Hepatocyte (in vitro differentiated cells): ENCODE data around the gene ZFTA. TPM values are rescaled to one million over a fixed set of nuclear protein-coding genes. Genes with fewer than 3 reads are reported as not detected.

Experiments
- DNase-seq: peaks from one replicate; pipeline ENCODE4 v3.0.0-alpha.2; 2016; ENCODE audit warnings: low spot score
- H2AFZ ChIP-seq: fragments of 200-600 bp; sonication (generic); 2 replicates; pipeline ENCODE4 v1.6.0; 2016; ENCODE audit warnings: antibody characterized with exemption, mild to moderate bottlenecking
- H3K27ac ChIP-seq: fragments of 200-600 bp; sonication (generic); 2 replicates; pipeline ENCODE4 v1.5.1; 2016; ENCODE audit warnings: mild to moderate bottlenecking
- H3K27me3 ChIP-seq: fragments of 200-600 bp; sonication (generic); 2 replicates; pipeline ENCODE4 v1.6.1; 2016
- H3K36me3 ChIP-seq: fragments of 200-600 bp; sonication (generic); replicated peaks from 2 replicates; pipeline ENCODE4 v1.5.1; 2016; ENCODE audit warnings: low read depth; ENCODE audit not compliant: insufficient read depth
- H3K4me1 ChIP-seq: fragments of 200-600 bp; sonication (generic); 2 replicates; pipeline ENCODE4 v1.5.1; 2016; ENCODE audit warnings: mild to moderate bottlenecking, moderate library complexity; ENCODE audit not compliant: insufficient read depth
- H3K4me2 ChIP-seq: fragments of 200-600 bp; sonication (generic); 2 replicates; pipeline ENCODE4 v1.6.0; 2016
- H3K4me3 ChIP-seq: fragments of 200-600 bp; sonication (generic); 2 replicates; pipeline ENCODE4 v1.5.1; 2016; ENCODE audit warnings: mild to moderate bottlenecking
- H3K79me2 ChIP-seq: fragments of 200-600 bp; sonication (generic); 2 replicates; pipeline ENCODE4 v1.6.0; 2017; ENCODE audit warnings: mild to moderate bottlenecking
- H3K9me2 ChIP-seq: fragments of 200-600 bp; sonication (generic); replicated peaks from 2 replicates; pipeline ENCODE4 v1.6.0; 2017; ENCODE audit warnings: mild to moderate bottlenecking; ENCODE audit not compliant: insufficient read depth
- H3K9me3 ChIP-seq: fragments of 200-600 bp; sonication (generic); 2 replicates; pipeline ENCODE4 v1.5.1; 2016; ENCODE audit warnings: low read depth, mild to moderate bottlenecking
- H4K20me1 ChIP-seq: fragments of 200-600 bp; sonication (generic); 2 replicates; pipeline ENCODE4 v1.6.0; 2016; ENCODE audit warnings: mild to moderate bottlenecking; ENCODE audit not compliant: insufficient read depth, poor library complexity, severe bottlenecking
- EZH2 ChIP-seq: fragments of 200-600 bp; sonication (generic); IDR thresholded peaks from 2 replicates; pipeline ENCODE4 v1.6.1; 2016; ENCODE audit warnings: antibody characterized with exemption, mild to moderate bottlenecking, borderline replicate concordance
- EZH2phosphoT487 ChIP-seq: fragments of 200-600 bp; sonication (generic); IDR thresholded peaks from one replicate; pipeline ENCODE4 v1.6.1; 2018; ENCODE audit warnings: antibody characterized with exemption, mild to moderate bottlenecking, low read depth, moderate library complexity; ENCODE audit not compliant: unreplicated experiment, severe bottlenecking
- WGBS: methylation state at CpG from one replicate; pipeline ENCODE4 v1.1.6; 2016; ENCODE audit warnings: low lambda C conversion rate; ENCODE audit errors: missing lambda C conversion rate; 5-methylcytosine and 5-hydroxymethylcytosine counted together
- polyA plus RNA-seq: library from polyadenylated mRNA; unstranded; fragments of >200 nt; fragmentation: Nextera tagmentation; extraction: Ambion mirVana; gene quantifications from 2 replicates; pipeline ENCODE4 v1.2.1, GENCODE V29; 2016
- total RNA-seq: library from RNA; depleted of rRNA; stranded (reverse); fragments of >200 nt; gene quantifications from 2 replicates; pipeline ENCODE4 v1.2.3, GENCODE V29; 2014
- TF ChIP-seq, protein P1 (sequence below): fragments of 200-600 bp; sonication (generic); IDR thresholded peaks from 2 replicates; pipeline ENCODE4 v1.5.1; 2016; ENCODE audit warnings: antibody characterized with exemption, mild to moderate bottlenecking; ENCODE audit not compliant: poor library complexity

Gene ZFTA
- total and polyA plus RNA-seq, 2 experiments from 2014 or later, result 14.7 to 44.1 TPM

DNA sequence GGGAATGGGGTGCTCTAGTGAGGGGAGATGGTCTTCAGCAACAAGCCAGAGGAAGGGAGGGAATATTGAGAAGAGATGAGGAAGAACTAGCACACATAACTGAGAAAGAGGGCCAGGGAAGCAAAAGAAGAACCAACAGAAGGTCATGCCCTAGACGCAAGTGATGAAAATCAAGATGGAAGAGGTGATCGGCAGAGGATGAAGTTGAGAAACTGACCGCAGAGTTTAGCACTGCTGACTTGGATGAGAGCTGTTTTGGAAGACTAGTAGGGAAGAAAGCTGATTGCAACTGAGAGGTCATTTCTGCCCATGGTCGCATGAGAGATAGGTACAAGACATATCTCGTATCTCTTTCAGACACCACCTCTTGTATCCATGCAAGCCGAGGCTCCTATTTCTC lies 47.6 kb upstream of the ZFTA start:
- Histone ChIP-seq H3K4me3 (no peak overlapping the region), H3K27me3 (no peaks in the 10 kb centered on the region), H2AFZ (no peak overlapping the region), H3K9me3 (no peaks in the 10 kb centered on the region), H3K4me2 (peak overlapping the region; percentile 90), H3K79me2 (peaks cover 48% of the 10 kb centered on the region), H3K27ac (no peak overlapping the region), H3K36me3 (no peaks in the 10 kb centered on the region), H3K9me2 (no peaks in the 10 kb centered on the region), H3K4me1 (peaks cover 12% of the 10 kb centered on the region), H4K20me1 (peaks cover 37% of the 10 kb centered on the region)
- 97% methylated on average over 6 of the region's 6 CpGs for WGBS
- TF ChIP-seq EZH2 (no peak), EZH2phosphoT487 (no peak)
- TF ChIP-seq, protein P1, sequence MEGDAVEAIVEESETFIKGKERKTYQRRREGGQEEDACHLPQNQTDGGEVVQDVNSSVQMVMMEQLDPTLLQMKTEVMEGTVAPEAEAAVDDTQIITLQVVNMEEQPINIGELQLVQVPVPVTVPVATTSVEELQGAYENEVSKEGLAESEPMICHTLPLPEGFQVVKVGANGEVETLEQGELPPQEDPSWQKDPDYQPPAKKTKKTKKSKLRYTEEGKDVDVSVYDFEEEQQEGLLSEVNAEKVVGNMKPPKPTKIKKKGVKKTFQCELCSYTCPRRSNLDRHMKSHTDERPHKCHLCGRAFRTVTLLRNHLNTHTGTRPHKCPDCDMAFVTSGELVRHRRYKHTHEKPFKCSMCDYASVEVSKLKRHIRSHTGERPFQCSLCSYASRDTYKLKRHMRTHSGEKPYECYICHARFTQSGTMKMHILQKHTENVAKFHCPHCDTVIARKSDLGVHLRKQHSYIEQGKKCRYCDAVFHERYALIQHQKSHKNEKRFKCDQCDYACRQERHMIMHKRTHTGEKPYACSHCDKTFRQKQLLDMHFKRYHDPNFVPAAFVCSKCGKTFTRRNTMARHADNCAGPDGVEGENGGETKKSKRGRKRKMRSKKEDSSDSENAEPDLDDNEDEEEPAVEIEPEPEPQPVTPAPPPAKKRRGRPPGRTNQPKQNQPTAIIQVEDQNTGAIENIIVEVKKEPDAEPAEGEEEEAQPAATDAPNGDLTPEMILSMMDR, result no peak
- no peak for DNase-seq

DNA sequence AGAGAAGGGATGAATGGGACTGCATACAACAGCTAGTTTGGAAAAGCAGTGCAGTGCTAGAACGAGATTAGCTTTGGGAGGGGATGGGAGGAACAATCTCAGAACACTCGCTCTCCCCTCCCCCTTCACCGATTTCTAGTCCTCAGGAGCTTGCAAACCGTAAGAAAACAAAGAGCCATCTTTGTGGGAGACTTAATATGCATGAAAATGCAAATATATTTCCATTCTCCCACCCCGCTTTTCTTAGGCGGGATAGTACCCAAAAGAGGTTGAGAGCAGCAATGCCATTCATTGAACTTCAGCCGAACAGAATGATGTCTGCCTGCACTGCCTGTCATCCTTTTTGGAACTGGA lies 45.8 kb upstream of the ZFTA start:
- no peaks in the 10 kb centered on the region for H3K9me2 ChIP-seq
- peaks cover 12% of the 10 kb centered on the region for H3K4me1 ChIP-seq
- no peaks in the 10 kb centered on the region for H3K9me3 ChIP-seq
- H3K4me3 ChIP-seq, result peak overlapping the region; percentile 97
- 8% methylated on average over 7 of the region's 7 CpGs for WGBS
- peaks cover 48% of the 10 kb centered on the region for H3K79me2 ChIP-seq
- H3K4me2 ChIP-seq, result peak overlapping the region; percentile 90
- peaks cover 37% of the 10 kb centered on the region for H4K20me1 ChIP-seq
- no peaks in the 10 kb centered on the region for H3K27me3 ChIP-seq
- H3K27ac ChIP-seq, result peak overlapping the region; percentile 84
- peak; percentile 18 for DNase-seq
- TF ChIP-seq EZH2 (no peak), EZH2phosphoT487 (no peak)
- TF ChIP-seq, protein P1, result no peak
- H2AFZ ChIP-seq, result no peak overlapping the region
- H3K36me3 ChIP-seq, result no peaks in the 10 kb centered on the region

DNA sequence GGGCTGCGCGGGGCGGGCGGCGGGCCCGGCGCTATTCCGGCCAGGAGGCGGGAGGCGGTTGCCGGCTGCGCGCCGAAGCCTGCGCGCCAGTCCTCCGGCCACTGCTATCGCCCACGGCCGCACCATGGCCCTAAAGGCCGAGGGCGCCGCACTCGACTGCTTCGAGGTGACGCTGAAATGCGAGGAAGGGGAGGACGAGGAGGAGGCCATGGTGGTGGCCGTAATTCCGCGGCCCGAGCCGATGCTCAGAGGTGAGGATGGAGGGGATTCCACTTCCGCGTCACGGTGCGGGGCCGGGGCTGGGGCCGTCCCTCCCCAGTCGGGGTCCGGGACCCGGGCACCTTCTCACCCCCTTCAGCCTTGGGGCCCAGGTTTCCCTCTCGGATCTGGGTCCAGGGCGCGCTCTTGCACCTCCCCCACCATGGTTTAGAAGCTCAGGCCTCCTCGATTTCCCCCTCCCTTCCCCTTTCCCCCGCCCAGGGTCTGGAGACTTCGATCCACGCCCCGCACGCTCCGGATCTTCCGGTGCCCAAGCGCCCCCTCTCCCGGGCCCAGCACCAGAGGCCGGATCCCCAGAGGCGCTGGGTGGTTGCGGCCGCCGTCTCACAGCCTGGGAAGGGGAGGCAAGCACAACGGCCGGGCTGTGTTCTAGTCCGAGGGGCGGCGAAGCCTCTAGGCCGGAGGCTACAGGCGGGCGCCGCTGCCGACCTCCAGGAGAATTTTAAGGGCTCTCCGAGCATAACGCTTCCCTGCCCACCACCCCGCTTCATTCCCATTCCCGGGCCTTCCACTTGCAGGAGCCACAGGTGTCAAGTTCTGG lies 45.2 kb upstream of the ZFTA start:
- peak overlapping the region; percentile 97 for H3K4me3 ChIP-seq
- WGBS, result under 1% methylated on average over 52 of the region's 74 CpGs
- TF ChIP-seq, protein P1, result no peak
- TF ChIP-seq EZH2phosphoT487 (no peak), EZH2 (no peak)
- peaks cover 37% of the 10 kb centered on the region for H4K20me1 ChIP-seq
- peak overlapping the region; percentile 96 for H2AFZ ChIP-seq
- no peaks in the 10 kb centered on the region for H3K27me3 ChIP-seq
- no peaks in the 10 kb centered on the region for H3K9me2 ChIP-seq
- H3K27ac ChIP-seq, result peak overlapping the region; percentile 84
- DNase-seq, result peak; percentile 63
- H3K9me3 ChIP-seq, result no peaks in the 10 kb centered on the region
- H3K36me3 ChIP-seq, result no peaks in the 10 kb centered on the region
- peaks cover 12% of the 10 kb centered on the region for H3K4me1 ChIP-seq
- peak overlapping the region; percentile 90 for H3K4me2 ChIP-seq
- peaks cover 48% of the 10 kb centered on the region for H3K79me2 ChIP-seq
